Activated T-helper 1 cell treated with anti-CD3 and anti-CD28 coated beads, Interleukin-2, amount 50 U/mL, for 16 hours (primary cell): ENCODE results near the gene ABCA2.
"Not testable (repeated sequence)": the region's sequence is repeated elsewhere in the genome, so short reads cannot be mapped to it uniquely, and the experiment has no call there.

Experiments used
- DNase-seq, 2 donors: peaks; one replicate each; pipeline ENCODE4 v3.0.0-alpha.2; 2020; ENCODE audit warnings: low read depth in 1 of 2, low spot score in 1 of 2

ABCA2 gene

DNA sequence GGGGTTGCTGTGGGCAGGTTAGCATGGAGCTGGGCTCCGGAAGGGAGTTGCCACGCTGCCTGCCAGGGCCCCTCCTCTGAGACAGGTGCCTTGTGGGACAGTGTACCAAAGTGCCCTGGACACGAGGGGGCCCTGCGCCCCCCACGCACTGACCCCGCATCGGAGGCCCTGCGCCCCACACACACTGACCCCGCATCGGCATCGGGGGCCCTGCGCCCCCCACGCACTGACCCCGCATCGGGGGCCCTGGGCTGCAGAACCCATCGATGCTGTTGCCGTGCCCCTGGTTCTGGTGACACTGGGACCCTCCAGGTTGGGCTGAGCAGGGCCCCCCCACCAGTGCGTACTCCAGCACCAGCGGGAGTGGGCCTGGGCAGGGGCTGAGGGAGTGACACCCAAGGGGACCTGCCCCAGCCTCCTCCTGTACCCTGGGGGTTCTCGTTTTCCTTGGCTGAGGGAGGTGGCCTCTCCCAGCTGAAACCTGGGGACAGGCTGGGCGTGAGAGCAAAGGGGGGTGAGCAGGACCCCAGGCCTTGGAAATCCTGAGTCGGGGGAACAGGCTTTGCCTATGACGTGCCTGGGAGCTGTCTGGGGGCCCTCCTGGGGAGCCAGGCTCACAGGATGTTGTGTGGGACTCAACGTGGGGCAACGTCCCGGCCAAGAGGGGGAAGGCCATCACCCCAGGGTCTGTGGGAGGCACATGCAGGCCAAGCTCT, 35.4 kb upstream of the ABCA2 start:
- DNase-seq: no peak

DNA sequence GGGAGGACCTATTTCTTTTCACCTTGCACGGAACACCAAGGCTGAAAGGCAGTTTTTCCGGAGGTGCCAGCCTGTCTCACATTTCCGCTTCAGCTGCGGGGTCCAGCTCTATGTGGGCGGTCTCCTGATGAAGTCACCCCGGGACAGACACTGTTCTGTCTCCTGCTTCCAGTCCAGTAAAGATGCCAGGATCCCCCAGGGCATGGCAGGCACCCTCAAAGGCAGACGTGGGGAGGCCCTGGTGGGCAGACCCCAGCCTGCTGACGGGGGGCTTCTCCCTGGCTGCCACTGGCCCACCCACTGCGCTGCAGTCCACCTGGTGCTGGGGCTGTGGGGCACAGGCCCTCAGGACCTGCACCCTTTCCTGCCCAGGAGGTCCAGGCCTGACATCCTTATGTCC, 34.8 kb upstream of the ABCA2 start:
- not testable (repeated sequence) for DNase-seq

- DNase-seq: no peak
Observed at GRCh38 chr9:137062384-137062783, 34.3 kb upstream of the ABCA2 start.

- no peak for DNase-seq
Observed at GRCh38 chr9:137058521-137059234, 30.6 kb upstream of the ABCA2 start.

DNA sequence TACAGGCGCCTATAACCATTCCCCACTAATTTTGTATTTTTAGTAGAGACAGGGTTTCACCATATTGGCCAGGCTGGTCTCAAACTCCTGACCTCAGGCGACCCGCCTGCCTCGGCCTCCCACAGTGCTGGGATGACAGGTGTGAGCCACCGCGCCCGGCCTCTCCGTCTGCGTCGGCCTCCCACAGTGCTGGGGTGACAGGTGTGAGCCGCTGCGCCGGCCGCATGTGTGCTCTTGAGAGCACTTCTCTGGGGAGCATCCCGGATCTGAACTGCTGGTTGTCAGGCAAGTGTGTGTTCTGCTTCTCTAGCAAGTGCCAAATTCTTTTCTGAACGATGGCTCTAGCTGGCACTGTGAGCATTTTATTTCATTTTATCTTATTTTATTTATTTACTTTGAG, 29.5 kb upstream of the ABCA2 start:
- DNase-seq: no peak

- no peak for DNase-seq
Observed at GRCh38 chr9:137056739-137057415, 28.8 kb upstream of the ABCA2 start.

DNA sequence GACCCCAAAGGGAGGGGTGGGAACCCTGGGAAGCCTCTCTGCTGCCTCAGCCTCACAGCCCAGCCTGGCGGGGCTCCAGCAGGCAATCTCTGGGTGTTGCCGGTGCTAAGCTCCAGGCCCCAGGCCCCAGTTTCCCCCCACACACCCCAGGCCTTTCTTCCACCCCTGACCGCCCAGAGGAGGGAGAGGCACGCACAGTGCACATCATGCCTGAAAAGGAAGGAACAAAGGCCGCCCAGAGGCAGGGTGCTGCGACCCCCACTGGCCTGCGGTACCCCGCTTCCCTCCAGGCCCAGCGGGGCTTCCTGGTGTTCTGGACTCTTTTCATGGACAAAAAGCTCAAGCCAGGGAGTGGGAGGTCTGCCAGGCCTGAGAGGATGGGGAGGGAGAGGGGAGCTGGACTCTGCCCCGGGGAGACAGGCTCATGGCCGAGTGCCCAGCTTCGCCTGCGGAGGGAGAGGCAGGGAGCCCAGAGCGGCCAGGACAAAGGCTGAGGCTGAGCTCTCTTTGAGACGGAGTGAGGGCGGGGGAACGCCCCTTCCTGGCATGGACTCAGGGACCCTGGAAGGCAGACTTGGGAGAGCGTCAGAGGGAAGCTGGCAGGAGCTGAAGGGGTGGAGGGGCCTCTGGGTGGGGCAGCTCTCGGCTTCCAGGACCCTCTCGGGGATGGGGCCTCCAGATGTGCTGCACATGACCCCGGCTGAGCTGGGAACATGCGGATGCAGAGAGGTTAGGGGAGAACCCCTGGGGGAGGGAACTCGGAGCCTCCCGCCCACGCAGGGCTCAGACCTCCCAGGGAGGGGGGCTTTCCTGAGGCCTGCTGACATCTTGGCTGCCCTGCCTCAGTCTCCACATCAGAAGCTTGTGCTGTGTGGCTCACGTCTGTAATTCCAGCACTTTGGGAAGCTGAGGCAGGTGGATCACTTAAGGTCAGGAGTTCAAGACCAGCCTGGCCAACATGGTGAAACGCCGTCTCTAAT, 27.6 kb upstream of the ABCA2 start:
- no peak for DNase-seq

GRCh38 chr9:137054932-137055384, 26.9 kb upstream of the ABCA2 start:
- no peak for DNase-seq

- no peak for DNase-seq
Observed at GRCh38 chr9:137053944-137054931, 26.2 kb upstream of the ABCA2 start, which contains the start of gene ENTPD2. Gene ENTPD2 (minus strand): TSS chr9:137054061. CDS start chr9:137053997, 64 bp downstream.

DNA sequence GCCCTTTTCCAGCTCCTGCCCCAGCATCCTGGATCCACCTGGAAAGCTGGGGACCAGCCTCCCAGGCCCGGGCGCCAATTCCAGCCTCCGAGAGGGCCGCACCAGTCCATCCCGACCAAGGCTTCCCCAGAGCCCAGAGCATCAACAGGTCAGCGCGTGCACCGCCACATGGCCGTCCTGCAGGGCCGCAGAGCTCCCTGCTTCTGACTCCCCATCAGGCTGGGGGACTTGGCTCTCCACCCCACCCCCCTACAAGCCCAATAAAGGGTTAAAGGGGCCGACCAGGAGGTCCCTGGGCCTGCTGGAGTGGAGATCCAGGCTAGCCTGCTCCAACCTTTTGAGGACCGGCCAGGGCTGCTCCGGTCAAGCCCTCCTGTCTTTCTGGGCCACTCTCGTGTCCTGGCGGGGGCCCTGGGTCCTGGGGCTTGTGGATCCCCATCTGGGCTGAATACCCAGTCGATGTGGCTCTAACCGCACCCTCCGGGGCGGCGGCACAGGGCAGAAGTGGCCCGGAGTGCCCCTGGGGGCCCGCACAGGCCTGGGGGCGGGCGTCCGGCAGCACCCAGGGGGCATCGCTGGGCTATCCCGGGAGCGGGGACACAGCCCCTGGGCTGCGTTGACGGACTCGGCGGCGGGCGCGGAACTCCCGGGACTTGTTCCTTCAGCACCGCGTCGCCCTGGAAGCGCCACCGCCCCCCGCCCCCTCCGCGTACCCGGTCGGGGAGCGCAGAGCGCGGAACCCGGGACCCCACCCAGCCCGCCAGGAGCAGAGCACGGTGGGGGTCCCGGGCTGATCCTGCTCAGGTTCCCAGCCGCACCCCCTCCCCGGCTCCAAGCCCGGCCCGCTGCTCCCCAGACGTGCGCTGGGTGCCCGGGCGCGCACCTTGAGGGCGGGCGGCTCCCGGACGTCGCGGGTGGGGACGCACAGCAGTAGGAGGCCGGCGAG, 25.2 kb upstream of the ABCA2 start:
- no peak for DNase-seq

DNA sequence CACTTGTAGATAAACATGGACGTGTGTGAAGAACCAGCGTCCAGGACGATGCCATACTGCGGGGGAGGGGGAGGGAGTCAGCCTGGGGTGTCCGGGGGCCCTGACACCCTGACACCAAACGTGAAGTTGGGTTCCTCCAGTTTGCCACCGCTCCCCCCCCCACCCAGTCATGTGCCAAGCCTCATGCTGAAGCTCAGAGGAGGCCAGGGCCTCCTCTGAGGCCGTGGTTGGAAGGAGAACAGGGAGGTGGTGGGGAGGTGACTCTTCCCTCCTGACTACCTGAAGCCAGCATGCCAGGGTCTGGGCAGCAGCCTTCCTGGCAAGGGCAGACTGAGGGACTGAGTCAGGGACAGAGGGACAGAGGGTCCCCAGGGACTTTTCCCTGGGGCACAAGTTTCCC, 24.3 kb upstream of the ABCA2 start:
- no peak for DNase-seq

- DNase-seq: no peak
Observed at GRCh38 chr9:137051145-137051724, 23.2 kb upstream of the ABCA2 start.

DNA sequence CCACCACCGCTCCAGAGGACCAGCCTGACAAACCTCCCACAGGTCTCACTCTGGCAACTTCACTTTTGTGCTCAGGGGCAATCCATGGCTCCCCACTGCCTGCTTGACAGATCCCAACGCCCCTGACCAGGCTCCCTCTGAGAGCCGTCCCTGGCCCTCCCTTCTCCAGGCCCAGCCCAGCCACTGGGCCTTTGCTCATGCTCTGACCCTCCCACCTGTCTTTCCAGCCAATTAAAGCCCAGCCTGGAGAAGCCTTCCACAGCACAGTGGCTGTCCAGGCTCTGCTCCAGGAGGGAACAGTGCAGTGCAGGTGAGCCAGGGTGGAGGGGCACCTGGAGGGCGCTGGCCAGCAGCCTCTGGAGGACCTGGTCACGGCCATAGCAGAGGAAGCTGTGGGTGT, 22.5 kb upstream of the ABCA2 start:
- DNase-seq: no peak

DNA sequence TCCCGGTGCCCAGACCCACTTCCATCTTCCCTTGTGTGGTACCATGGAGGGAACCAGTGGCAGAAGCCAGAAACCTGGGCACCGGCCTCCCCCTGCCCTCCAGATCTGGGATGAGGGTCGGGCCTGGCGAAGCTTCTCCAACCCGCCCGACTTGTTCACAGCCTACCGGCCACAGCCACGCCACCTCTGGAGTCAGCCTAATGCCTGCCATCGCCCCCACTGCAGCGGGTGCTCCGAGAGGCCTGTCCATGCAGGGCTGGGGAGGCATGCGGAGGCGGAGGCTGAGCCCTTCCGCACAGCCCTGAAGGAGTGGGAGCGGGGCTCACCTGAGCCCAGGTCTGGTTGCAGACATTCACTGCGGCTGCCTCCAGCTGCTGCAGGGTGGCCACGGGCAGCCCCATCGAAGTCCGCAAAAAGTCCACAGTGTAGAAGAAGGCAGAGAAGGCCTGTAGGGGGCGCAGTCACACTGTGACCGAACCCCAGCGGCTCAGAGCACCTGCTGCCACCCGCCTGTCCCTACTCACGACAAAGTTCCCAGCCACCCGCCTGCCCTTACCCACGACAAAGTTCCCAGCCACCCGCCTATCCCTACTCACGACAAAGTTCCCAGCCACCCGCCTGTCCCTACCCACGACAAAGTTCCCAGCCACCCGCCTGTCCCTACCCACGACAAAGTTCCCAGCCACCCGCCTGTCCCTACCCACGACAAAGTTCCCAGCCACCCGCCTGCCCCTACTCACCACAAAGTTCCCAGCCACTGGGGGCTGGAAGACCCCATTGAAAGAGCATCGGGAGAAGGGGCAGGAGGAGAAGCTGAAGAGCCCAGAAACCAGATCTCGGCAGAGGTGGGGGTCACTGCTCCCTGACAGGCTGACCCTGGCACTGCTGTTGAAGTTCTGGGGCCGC, 21.8 kb upstream of the ABCA2 start:
- DNase-seq: no peak

- DNase-seq: no peak
Observed at GRCh38 chr9:137048655-137049543, 20.9 kb upstream of the ABCA2 start.
